ENCODE results near the gene HBZ.
"Not testable (repeated sequence)": the region's sequence is repeated elsewhere in the genome, so short reads cannot be mapped to it uniquely, and the experiment has no call there.

The HBZ gene

DNA sequence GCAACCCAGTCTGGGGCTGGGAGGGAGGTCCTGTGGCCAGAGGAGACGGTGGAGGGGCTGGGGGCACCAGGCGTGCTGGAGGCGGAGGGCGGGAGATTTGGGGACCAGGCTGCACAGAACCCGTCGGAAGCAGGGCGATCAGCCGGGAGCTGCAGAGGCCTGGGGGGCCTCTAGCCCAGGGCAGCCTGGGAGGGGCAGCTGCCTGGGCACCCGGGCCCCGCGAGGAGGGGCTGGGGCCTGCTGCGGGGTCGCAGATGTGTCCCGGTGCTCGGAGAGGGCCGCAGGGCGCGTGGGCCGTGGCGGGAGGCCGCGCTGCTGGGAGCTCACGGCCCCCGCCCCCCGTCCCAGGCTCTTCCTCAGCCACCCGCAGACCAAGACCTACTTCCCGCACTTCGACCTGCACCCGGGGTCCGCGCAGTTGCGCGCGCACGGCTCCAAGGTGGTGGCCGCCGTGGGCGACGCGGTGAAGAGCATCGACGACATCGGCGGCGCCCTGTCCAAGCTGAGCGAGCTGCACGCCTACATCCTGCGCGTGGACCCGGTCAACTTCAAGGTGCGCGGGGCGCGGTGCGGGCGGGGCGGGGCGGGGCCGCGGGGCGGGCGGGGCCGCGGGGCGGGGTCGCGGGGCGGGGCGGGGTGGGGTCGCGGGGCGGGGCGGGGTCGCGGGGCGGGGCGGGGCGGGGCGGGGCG is 11.8 kb downstream of the HBZ start:
- peak; percentile 56 for FAIRE-seq

DNA sequence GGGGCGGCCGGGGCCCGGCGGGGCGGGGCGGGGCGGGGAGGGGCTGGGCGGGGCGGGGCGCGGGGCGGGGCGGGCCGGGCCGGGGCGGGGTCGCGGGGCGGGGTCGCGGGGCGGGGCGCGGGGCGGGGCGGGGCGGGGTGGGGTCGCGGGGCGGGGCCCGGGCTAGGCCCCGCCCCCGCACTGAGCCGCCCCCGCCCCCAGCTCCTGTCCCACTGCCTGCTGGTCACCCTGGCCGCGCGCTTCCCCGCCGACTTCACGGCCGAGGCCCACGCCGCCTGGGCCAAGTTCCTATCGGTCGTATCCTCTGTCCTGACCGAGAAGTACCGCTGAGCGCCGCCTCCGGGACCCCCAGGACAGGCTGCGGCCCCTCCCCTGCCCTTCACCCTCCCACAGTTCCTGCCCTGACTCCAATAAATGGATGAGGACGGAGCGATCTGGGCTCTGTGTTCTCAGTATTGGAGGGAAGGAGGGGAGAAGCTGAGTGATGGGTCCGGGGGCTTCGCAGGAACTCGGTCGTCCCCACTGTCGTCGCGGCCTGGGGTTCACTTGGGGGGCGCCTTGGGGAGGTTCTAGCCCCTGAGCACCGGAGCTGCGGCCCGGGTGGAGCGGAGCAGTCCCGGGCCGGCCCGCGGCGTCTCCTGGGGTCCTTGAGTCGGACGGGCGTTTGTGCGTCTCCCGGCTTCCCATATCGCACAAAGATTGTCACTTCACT is 12.5 kb downstream of the HBZ start:
- DNase-seq (ENCODE audit: low spot score) (no peak), FAIRE-seq (no peak)

More for the DNA sequence above, 11.8 kb downstream of the HBZ start:
- DNase-seq (ENCODE audit: low spot score), result not testable (repeated sequence)

DNA sequence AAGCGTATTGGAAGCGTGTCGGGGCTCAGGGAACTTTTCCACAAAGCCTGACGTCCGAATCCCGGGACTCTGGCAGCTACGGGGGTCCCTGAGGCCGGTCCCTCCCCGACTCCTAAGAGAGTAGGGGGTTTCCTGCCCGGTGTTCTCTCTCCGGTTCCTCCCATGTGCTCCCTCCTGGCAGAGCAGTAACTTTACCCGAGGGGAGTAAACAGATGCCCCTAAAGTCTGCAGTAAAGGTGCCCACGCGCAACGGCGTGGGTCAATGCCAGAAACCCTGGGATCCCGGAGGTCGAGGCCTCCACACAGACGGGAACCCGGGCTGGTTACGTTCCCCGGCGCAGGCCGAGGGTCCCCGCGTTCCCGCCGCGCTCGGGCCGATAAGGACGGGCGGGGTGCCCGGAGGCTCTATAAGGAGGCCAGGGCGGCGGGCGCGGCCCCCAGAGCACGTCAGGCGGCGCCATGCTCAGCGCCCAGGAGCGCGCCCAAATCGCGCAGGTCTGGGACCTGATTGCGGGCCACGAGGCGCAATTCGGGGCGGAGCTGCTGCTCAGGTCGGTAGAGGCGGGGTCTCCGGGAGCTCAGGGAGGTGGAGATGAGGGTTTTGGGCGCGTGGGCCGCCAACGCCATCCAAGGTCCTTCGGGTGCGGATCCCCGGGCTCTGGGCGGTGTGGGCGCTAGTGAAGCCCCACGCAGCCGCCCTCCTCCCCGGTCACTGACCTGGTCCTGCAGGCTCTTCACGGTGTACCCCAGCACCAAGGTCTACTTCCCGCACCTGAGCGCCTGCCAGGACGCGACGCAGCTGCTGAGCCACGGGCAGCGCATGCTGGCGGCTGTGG is 13.3 kb downstream of the HBZ start, which contains the start of gene HBM:
Gene HBM, plus strand, starts transcription at position 440 of the 836 bp plus-strand sequence. Its CDS starts 20 bp downstream, at position 460.
- DNase-seq (ENCODE audit: low spot score) (no peak), FAIRE-seq (no peak)

DNA sequence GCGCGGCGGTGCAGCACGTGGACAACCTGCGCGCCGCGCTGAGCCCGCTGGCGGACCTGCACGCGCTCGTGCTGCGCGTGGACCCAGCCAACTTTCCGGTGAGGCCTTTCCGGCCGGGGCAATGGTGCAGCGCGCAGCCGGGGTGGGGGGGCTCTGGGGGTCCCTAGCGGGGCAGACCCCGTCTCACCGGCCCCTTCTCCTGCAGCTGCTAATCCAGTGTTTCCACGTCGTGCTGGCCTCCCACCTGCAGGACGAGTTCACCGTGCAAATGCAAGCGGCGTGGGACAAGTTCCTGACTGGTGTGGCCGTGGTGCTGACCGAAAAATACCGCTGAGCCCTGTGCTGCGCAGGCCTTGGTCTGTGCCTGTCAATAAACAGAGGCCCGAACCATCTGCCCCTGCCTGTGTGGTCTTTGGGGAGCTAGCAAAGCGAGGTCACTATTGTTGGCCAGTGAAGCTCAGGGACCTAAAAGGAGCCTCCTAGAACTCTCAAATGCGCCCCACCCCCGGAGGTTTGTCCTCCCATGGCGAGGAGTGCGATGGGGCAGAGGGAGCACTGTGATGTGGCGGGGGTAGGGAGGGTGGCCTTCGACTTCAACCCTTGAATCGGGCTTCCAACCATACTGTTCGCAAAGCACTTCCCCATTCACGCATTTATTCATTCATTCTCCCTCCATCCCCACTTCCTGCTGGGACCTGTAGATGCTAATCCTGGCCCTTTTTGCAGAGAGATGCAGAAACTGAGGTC is 14.1 kb downstream of the HBZ start:
- FAIRE-seq (no peak), DNase-seq (ENCODE audit: low spot score) (no peak)

DNA sequence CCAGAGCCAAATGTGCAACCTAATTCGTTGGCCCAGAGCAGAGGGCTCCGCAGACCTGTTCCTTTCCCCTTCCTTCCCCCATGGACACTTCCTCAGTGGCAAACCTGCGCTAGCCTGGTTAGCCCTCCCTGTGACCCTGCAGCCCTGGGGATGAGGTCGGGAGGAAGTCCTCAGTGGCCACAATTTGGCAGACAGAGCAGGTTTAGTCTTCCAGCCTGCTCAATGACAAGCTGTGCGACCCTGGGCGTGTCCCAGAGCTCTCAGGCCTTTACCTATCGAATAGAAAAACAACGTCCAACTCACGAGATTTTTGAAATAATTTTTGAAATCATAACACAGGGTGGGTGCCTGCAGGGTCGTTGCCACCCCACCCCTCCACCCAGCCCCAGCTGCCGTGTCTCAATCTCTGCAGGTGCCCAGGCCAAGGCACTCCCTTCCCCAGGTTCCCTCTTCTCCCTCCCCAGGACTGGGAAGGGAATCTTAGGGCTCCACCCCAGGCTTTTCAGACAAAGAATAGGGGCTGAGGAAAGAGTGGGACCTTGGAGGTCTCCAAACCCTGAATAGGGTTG is 14.8 kb downstream of the HBZ start:
- DNase-seq (ENCODE audit: low spot score) (no peak), FAIRE-seq (no peak)

DNA sequence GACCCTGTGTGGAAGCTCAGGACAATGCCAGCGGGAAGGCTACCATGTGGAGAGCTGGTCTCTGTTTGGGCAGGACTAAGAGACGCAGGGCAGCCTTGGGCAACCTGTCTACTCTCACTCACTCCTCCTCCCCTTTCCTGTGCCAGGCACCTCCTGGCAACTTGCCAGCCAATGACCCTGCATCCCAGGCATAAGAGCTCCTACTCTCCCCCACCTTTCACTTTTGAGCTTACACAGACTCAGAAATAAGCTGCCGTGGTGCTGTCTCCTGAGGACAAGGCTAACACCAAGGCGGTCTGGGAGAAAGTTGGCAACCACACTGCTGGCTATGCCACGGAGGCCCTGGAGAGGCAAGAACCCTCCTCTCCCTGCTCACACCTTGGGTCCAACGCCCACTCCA is 16.0 kb downstream of the HBZ start:
- FAIRE-seq, result no peak

DNA sequence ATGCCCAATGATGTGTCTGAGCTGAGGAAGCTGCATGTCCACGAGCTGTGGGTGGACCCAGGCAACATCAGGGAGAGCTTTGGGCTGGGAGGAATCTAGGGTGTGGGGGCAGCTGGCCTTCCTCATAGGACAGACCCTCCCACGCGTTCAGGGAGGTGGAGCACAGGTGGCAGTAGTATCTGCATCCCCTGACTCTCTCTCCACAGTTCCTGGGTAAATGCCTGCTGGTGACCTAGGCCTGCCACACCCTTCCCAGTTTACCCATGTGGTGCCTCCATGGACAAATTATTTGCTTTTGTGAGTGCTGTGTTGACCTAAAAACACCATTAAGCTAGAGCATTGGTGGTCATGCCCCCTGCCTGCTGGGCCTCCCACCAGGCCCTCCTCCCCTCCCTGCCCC is 16.6 kb downstream of the HBZ start:
- FAIRE-seq (no peak), DNase-seq (ENCODE audit: low spot score) (no peak)

More for the DNA sequence above, 16.0 kb downstream of the HBZ start:
- DNase-seq (ENCODE audit: low spot score), result no peak

DNA sequence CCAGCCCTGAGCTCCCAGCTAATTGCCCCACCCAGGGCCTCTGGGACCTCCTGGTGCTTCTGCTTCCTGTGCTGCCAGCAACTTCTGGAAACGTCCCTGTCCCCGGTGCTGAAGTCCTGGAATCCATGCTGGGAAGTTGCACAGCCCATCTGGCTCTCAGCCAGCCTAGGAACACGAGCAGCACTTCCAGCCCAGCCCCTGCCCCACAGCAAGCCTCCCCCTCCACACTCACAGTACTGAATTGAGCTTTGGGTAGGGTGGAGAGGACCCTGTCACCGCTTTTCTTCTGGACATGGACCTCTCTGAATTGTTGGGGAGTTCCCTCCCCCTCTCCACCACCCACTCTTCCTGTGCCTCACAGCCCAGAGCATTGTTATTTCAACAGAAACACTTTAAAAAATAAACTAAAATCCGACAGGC is 17.7 kb downstream of the HBZ start:
- FAIRE-seq; DNase-seq (ENCODE audit: low spot score): not testable (repeated sequence)

DNA sequence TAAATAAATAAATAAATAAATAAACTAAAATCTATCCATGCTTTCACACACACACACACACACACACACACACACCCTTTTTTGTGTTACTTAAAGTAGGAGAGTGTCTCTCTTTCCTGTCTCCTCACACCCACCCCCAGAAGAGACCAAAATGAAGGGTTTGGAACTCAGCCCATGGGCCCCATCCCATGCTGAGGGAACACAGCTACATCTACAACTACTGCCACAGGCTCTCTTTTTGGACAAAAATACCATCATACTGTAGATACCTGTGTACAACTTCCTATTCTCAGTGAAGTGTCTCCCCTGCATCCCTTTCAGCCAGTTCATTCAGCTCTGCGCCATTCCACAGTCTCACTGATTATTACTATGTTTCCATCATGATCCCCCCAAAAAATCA is 18.3 kb downstream of the HBZ start:
- FAIRE-seq, result no peak

DNA sequence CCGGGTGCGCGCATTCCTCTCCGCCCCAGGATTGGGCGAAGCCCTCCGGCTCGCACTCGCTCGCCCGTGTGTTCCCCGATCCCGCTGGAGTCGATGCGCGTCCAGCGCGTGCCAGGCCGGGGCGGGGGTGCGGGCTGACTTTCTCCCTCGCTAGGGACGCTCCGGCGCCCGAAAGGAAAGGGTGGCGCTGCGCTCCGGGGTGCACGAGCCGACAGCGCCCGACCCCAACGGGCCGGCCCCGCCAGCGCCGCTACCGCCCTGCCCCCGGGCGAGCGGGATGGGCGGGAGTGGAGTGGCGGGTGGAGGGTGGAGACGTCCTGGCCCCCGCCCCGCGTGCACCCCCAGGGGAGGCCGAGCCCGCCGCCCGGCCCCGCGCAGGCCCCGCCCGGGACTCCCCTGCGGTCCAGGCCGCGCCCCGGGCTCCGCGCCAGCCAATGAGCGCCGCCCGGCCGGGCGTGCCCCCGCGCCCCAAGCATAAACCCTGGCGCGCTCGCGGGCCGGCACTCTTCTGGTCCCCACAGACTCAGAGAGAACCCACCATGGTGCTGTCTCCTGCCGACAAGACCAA is 20.0 kb downstream of the HBZ start, which contains the start of gene HBA2:
Gene HBA2, plus strand, starts transcription at position 503 of the 568 bp plus-strand sequence. Its CDS starts 37 bp downstream, at position 540.
- DNase-seq (ENCODE audit: low spot score); FAIRE-seq: not testable (repeated sequence)

More for the DNA sequence above, 18.3 kb downstream of the HBZ start:
- DNase-seq (ENCODE audit: low spot score), result no peak

DNA sequence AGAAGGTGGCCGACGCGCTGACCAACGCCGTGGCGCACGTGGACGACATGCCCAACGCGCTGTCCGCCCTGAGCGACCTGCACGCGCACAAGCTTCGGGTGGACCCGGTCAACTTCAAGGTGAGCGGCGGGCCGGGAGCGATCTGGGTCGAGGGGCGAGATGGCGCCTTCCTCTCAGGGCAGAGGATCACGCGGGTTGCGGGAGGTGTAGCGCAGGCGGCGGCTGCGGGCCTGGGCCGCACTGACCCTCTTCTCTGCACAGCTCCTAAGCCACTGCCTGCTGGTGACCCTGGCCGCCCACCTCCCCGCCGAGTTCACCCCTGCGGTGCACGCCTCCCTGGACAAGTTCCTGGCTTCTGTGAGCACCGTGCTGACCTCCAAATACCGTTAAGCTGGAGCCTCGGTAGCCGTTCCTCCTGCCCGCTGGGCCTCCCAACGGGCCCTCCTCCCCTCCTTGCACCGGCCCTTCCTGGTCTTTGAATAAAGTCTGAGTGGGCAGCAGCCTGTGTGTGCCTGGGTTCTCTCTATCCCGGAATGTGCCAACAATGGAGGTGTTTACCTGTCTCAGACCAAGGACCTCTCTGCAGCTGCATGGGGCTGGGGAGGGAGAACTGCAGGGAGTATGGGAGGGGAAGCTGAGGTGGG is 20.9 kb downstream of the HBZ start:
- FAIRE-seq; DNase-seq (ENCODE audit: low spot score): not testable (repeated sequence)

DNA sequence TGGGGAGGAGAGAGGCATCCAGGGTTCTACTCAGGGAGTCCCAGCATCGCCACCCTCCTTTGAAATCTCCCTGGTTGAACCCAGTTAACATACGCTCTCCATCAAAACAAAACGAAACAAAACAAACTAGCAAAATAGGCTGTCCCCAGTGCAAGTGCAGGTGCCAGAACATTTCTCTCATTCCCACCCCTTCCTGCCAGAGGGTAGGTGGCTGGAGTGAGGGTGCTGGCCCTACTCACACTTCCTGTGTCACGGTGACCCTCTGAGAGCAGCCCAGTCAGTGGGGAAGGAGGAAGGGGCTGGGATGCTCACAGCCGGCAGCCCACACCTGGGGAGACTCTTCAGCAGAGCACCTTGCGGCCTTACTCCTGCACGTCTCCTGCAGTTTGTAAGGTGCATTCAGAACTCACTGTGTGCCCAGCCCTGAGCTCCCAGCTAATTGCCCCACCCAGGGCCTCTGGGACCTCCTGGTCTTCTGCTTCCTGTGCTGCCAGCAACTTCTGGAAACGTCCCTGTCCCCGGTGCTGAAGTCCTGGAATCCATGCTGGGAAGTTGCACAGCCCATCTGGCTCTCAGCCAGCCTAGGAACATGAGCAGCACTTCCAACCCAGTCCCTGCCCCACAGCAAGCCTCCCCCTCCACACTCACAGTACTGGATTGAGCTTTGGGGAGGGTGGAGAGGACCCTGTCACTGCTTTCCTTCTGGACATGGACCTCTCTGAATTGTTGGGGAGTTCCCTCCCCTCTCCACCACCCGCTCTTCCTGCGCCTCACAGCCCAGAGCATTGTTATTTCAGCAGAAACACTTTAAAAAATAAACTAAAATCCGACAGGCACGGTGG is 21.7 kb downstream of the HBZ start:
- DNase-seq (ENCODE audit: low spot score); FAIRE-seq: not testable (repeated sequence)

DNA sequence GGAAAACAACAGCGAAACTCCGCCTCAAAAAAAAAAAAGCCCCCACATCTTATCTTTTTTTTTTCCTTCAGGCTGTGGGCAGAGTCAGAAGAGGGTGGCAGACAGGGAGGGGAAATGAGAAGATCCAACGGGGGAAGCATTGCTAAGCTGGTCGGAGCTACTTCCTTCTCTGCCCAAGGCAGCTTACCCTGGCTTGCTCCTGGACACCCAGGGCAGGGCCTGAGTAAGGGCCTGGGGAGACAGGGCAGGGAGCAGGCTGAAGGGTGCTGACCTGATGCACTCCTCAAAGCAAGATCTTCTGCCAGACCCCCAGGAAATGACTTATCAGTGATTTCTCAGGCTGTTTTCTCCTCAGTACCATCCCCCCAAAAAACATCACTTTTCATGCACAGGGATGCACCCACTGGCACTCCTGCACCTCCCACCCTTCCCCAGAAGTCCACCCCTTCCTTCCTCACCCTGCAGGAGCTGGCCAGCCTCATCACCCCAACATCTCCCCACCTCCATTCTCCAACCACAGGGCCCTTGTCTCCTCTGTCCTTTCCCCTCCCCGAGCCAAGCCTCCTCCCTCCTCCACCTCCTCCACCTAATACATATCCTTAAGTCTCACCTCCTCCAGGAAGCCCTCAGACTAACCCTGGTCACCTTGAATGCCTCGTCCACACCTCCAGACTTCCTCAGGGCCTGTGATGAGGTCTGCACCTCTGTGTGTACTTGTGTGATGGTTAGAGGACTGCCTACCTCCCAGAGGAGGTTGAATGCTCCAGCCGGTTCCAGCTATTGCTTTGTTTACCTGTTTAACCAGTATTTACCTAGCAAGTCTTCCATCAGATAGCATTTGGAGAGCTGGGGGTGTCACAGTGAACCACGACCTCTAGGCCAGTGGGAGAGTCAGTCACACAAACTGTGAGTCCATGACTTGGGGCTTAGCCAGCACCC is 22.8 kb downstream of the HBZ start:
- DNase-seq (ENCODE audit: low spot score), result no peak
- no peak for FAIRE-seq

DNA sequence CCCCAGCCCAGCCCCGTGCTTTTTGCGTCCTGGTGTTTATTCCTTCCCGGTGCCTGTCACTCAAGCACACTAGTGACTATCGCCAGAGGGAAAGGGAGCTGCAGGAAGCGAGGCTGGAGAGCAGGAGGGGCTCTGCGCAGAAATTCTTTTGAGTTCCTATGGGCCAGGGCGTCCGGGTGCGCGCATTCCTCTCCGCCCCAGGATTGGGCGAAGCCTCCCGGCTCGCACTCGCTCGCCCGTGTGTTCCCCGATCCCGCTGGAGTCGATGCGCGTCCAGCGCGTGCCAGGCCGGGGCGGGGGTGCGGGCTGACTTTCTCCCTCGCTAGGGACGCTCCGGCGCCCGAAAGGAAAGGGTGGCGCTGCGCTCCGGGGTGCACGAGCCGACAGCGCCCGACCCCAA is 23.6 kb downstream of the HBZ start:
- DNase-seq (ENCODE audit: low spot score); FAIRE-seq: not testable (repeated sequence)

DNA sequence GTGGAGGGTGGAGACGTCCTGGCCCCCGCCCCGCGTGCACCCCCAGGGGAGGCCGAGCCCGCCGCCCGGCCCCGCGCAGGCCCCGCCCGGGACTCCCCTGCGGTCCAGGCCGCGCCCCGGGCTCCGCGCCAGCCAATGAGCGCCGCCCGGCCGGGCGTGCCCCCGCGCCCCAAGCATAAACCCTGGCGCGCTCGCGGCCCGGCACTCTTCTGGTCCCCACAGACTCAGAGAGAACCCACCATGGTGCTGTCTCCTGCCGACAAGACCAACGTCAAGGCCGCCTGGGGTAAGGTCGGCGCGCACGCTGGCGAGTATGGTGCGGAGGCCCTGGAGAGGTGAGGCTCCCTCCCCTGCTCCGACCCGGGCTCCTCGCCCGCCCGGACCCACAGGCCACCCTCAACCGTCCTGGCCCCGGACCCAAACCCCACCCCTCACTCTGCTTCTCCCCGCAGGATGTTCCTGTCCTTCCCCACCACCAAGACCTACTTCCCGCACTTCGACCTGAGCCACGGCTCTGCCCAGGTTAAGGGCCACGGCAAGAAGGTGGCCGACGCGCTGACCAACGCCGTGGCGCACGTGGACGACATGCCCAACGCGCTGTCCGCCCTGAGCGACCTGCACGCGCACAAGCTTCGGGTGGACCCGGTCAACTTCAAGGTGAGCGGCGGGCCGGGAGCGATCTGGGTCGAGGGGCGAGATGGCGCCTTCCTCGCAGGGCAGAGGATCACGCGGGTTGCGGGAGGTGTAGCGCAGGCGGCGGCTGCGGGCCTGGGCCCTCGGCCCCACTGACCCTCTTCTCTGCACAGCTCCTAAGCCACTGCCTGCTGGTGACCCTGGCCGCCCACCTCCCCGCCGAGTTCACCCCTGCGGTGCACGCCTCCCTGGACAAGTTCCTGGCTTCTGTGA is 24.3 kb downstream of the HBZ start, which contains the start of gene HBA1:
Gene HBA1, plus strand, starts transcription at position 204 of the 906 bp plus-strand sequence. Its CDS starts 37 bp downstream, at position 241.
- FAIRE-seq, result peak; percentile 32
- not testable (repeated sequence) for DNase-seq (ENCODE audit: low spot score)

DNA sequence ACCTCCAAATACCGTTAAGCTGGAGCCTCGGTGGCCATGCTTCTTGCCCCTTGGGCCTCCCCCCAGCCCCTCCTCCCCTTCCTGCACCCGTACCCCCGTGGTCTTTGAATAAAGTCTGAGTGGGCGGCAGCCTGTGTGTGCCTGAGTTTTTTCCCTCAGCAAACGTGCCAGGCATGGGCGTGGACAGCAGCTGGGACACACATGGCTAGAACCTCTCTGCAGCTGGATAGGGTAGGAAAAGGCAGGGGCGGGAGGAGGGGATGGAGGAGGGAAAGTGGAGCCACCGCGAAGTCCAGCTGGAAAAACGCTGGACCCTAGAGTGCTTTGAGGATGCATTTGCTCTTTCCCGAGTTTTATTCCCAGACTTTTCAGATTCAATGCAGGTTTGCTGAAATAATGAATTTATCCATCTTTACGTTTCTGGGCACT is 25.0 kb downstream of the HBZ start:
- FAIRE-seq (no peak), DNase-seq (ENCODE audit: low spot score) (no peak)

Measured in urothelium cell line (cell line).